Anterior cingulate cortex (tissue), 58 donors: ENCODE data around the gene LCP2.

Experiments
- DNase-seq, 58 donors: peaks; one replicate each; lab custom pipeline; 2025; lab: John Stamatoyannopoulos, UW

LCP2 gene

DNA sequence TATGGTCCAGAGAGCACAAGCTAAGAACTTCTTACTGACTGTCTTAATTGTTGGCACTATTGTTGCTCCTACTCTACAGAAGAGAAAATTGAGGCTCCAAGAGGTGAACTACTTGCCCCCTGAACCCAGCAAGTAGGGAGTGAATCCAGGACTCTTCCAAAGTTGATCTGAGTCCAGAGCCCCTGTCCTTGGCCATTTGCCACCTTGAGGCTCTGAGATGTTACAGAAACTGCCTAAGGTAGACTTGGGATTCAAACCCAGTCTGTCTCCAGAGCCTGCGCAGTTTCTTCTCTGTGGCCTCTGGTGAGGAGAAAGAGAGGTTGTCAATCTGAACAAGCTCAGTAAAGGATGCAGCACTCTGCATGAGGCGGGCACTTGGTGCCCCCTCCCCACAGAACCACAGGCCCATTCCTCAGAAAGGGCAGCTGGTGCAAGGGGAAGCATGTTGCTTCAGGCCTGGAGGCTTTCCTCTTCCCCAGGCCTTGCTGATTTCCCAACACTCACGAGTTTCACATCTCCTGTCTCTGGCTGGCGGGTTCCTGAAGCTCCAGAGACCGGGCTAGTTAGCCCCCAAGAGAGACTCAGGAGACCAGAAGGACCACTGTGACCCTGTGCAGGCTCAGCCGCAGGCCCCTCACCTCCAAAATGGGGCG lies 2.9 kb upstream of the LCP2 start:
- peak in 5 of 58 donors; percentile 4 to 29 (median 15) for DNase-seq

DNA sequence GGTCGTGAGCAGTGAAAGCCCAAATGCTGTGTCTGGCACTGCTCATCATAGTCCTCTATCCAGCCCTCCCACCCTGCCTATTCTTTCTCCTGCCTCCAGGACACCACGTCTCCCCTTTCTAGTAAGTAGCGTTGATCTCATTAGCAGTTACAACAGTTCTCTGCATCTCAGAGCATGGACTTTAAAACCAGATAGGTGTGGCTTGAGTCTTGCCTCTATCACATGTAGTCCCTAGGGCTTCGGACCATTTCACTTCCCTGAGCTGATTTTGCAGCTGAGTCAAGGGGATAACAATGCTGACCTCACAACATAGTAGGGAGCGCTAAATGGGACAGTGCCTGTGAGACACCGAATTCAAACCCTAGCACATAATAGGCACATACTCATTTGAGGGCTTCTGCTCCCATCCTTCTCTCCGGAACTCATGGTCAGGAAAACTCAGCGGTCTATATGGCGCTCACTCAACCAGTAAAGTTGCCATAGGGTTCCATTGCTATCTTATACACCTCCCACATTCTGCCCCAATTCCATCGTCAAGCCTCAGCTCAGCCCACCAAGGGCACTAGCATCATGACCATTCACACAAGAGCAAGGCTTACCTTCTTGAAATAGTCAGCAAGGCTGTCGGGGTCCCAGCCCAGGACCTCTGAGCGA lies 515 bp downstream of the LCP2 start:
- no peak for DNase-seq

- DNase-seq, result no peak
Measured at GRCh38 chr5:170296036-170296934, 1.3 kb downstream of the LCP2 start.

DNA sequence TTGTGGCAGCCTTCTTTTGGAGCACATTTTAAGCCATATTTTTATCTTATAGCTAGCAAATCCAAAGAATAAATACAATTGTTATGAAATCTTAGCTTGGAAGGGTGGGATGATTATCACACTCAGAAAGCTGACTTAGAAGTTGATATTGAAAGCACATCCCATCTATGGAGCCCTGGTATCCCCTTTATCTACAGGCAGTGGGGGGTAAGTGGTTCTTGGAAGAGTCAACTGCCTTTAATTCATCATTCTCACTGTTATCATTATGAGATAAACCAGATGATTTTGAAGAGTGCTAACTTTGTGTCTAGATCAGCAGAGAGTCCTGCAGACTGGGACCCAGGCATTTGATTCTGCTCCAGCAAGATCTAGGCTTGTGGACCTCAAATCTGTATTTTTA lies 3.0 kb downstream of the LCP2 start:
- no peak for DNase-seq

DNA sequence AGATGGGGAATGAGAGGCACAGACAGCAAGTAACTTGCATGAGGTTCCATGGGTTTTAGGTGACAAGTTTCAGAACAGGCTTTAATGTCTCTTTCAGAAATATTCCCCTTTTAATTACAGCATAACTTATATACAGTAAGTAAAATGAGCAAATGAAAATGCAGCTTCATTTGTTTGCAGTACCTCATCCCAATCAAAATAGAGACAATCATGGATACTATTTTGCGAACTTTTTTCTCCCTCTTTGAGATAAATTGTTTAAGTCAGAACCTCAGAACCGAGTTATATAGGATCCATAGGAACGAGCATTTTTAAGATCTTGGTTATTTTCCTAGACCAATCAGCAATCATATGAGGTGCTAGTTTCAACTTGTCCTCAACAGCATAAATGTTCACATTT lies 3.5 kb downstream of the LCP2 start:
- no peak for DNase-seq

DNA sequence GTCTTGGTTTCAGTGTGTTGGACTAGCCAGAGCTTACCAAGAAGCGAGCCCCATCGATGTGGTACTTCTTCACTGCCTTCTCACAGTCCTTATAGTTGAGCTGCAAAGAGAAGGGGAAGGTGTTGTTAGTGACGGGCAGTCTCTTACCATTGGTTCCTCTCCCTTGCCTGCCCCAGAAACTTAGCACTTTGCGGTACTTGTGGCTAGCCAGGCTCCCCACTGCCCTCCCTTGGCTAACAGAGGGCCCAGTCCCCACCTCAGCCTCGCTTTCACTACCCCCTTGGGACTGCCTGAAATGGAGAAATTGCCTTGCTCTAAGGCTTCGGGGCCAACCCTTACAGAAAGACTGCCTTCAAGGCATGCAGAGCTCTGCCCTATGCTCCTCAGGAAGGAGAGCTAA lies 4.3 kb downstream of the LCP2 start:
- DNase-seq, result peak in 21 of 58 donors; percentile 15 to 55 (median 31)

GRCh38 chr5:170292179-170293104 lies 5.1 kb downstream of the LCP2 start:
- DNase-seq, result no peak

DNA sequence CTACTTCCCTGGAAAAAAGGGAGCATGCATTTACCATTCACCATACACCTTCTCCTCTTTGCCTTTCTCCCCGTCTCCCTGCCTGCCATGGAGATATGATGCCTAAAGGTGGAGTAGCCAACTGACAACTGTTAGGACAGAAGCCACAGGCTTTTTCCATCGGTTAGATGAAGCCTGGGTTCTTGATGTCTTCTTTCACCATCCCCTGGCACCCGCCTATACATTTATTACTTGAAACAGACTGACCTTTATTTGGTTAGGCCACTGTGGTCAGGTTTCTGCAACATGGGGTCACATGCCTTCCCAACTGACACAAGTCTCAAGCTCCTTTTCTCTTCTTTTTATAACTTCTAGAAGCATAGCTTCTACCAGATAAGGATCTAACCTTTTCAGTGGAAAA lies 7.1 kb downstream of the LCP2 start:
- DNase-seq, result no peak

DNA sequence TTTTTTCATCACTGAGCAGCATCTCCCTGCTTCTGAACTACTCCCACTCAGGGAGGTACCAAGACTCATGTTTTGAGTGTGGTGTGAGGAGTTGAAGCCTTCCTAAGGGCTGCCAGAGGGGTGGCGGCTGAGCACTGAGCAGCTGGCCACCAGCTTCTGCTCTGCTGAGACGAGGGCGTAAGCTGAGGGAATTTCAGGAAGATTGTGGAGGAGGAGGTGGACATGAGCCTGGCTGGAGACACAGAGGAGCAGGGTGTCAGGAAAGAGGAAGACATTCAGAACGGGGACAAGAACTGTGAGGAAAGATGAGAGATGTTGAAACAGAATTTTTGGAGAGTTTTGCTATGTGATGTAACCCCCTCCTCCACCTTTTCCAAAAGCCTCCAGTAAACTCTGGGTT lies 7.8 kb downstream of the LCP2 start:
- DNase-seq, result no peak

- no peak for DNase-seq
Measured at GRCh38 chr5:170289121-170289520, 8.5 kb downstream of the LCP2 start.

- no peak for DNase-seq
Measured at GRCh38 chr5:170288551-170288950, 9.0 kb downstream of the LCP2 start.

DNA sequence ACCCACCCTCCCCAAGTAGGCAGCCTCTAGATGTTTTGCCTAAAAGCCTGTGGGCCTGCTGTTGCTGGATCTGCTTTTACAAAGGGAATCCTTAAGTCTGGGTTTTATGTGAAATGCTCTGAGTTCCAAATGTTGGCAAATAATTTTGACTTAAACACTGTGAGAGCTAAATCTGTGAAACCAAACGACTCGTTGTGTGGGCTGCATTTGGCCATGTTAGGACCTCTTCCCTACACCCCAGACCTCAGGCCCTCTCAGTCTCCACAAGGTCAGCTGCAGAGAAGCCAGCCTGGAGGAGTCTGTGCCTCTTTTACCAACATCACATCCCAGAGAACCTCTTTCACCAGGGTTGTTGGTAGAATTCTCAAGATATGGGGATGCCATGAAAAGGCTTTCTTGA lies 9.4 kb downstream of the LCP2 start:
- no peak for DNase-seq

DNA sequence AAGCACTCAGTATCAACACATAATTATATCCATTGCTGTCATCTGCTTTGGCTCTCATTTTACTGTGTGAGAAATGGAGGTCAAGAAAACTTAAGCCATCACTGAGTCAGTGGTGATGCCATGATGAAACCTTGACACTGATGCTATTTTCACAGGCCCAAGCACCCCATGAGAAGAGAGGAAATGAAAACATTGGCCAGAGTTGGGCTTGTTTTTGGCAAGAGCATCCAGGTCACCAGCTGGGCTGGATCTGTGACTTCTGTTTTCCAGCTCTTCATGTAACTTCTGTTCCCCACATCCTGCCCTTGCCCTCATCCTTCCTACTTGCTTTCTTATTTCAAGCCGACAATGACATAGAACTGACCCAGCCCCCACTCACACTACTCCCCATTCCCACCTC lies 10.0 kb downstream of the LCP2 start:
- no peak for DNase-seq

DNA sequence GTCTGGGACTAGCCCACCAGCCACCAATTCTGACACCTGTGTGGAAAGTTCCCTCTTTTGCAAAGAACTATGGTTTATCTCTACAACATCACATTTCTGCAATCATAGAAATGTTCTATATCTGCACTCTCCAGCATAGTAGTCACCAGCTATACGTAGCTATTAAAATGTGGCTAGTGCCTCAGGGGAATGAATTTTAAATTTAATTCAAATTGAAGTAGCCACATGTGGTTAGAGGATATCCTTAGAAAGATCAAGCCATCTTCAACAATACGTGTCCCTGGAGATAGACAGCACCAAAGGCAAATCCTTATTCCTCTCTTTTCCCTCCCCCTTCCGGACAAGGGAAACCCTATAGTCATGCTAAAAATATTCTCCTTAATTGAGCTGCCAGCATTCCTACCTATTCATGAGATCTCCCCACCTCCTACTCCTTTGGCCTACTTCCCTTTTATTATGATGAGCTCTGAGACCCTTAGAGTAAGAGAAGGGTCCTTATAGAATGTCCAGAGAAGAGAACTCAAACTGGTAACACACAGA lies 11.1 kb downstream of the LCP2 start:
- no peak for DNase-seq

GRCh38 chr5:170285181-170285580 lies 12.4 kb downstream of the LCP2 start:
- DNase-seq, result no peak

- DNase-seq, result no peak
Measured at GRCh38 chr5:170284231-170284630, 13.3 kb downstream of the LCP2 start.

GRCh38 chr5:170283296-170283695 lies 14.3 kb downstream of the LCP2 start:
- DNase-seq, result no peak

DNA sequence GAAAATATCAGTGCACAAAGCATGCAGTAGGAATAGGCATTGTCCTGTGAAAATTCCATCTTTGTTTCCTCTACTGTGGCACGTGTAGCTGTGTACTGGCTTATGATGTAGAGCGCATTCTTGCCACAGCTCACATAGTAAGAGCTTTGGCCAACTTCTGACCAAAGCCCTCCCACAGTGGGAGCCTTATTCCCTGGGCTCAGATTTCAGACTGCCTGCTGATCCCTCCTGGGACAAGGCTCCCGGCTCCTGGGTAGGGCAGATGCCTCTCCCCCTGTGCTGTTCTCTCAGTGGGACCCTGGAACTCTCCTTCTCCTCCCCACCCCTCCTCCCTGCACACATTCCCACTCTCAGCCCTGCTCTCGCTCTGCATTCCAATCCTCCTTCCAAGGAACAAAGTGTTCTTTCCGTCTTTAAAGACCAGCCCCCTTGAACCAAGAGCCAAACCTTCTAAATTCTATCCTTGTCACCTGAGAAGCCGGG lies 17.5 kb downstream of the LCP2 start:
- no peak for DNase-seq

GRCh38 chr5:170279459-170279817 lies 18.1 kb downstream of the LCP2 start:
- no peak for DNase-seq
